ENCODE data around the gene ADRA2A. TPM values are rescaled to one million over a fixed set of nuclear protein-coding genes. Genes with fewer than 3 reads are reported as not detected.
A peak's percentile ranks its signal among the peaks of the same experiment; 100 is the strongest.

ADRA2A gene
- total and polyA plus RNA-seq, 2 experiments from 2014 or later = 1.8 to 1.9 TPM

DNA sequence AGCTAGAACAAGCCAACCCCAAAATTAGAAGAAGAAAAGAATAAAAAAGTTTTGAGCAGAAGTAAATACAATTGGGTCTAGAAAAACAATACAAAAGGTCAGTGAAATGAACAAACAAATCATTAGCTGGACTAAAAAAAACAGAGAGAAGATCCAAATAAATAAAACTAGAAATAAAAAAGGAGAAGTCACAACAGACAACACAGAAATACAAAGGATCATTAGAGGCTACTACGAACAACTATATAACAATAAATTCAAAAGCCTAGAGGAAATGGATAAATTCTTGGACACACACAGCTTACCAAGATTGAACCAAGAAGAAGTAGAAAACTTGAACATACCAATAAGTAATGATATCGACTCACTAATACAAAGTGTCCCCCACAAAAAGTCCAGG is 13.4 kb upstream of the ADRA2A start:
- TF ChIP-seq CTCF (IDR thresholded peaks at IDR 0.05; ENCODE audit: poor library complexity) = no peak
- no peak for TF ChIP-seq EZH2 (IDR thresholded peaks at IDR 0.05; ENCODE audit: borderline replicate concordance)
- TF ChIP-seq EZH2phosphoT487 (IDR thresholded peaks at IDR 0.05; ENCODE audit: low read depth, severe bottlenecking, unreplicated experiment) = no peak
- no peak for DNase-seq (ENCODE audit: low spot score)
- Histone ChIP-seq H3K27ac (no peak overlapping the region), H3K9me3 (ENCODE audit: low read depth) (no peaks in the 10 kb centered on the region), H3K36me3 (replicated peaks; ENCODE audit: insufficient read depth, low read depth) (no peaks in the 10 kb centered on the region), H4K20me1 (ENCODE audit: insufficient read depth, poor library complexity, severe bottlenecking) (no peaks in the 10 kb centered on the region), H3K4me3 (no peak overlapping the region), H3K9me2 (replicated peaks; ENCODE audit: insufficient read depth) (no peaks in the 10 kb centered on the region), H3K4me2 (no peak overlapping the region), H3K27me3 (no peaks in the 10 kb centered on the region), H3K4me1 (ENCODE audit: insufficient read depth) (no peaks in the 10 kb centered on the region), H3K79me2 (no peaks in the 10 kb centered on the region), H2AFZ (no peak overlapping the region)
- 94% methylated on average over 2 of the region's 2 CpGs for WGBS (ENCODE audit: low lambda C conversion rate, missing lambda C conversion rate)

DNA sequence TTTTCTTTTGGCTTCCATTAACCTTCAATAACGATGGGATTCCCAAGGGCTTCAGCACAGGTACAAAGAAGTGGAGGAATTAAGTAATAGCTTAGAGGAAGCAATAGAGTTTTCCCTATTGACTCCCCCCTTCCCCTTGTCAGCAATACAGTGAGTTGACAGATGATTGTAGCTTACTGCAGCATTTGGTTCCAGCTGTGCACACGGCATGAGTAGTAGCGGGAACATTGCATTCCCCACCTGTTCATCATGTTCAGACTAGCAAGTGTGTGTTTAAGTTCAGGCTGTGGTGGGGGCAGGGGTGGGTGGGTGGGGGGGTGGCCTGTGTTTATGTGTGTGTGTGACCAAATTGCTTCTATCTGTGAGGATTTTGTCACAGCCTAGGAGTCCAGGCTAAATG is 4.6 kb upstream of the ADRA2A start:
- no peak for DNase-seq (ENCODE audit: low spot score)
- peaks cover 35% of the 10 kb centered on the region for H3K27me3 ChIP-seq
- 60% methylated on average over 3 of the region's 3 CpGs for WGBS (ENCODE audit: low lambda C conversion rate, missing lambda C conversion rate)

GRCh38 chr10:111075577-111076185 is 1.1 kb upstream of the ADRA2A start:
- H3K27me3 ChIP-seq = peaks cover 57% of the 10 kb centered on the region
- H4K20me1 ChIP-seq (ENCODE audit: insufficient read depth, poor library complexity, severe bottlenecking) = no peaks in the 10 kb centered on the region
- peaks cover 26% of the 10 kb centered on the region for H3K4me1 ChIP-seq (ENCODE audit: insufficient read depth)
- TF ChIP-seq CTCF (IDR thresholded peaks at IDR 0.05; ENCODE audit: poor library complexity) (no peak), EZH2 (IDR thresholded peaks at IDR 0.05; ENCODE audit: borderline replicate concordance) (no peak), EZH2phosphoT487 (IDR thresholded peaks at IDR 0.05; ENCODE audit: low read depth, severe bottlenecking, unreplicated experiment) (no peak)
- peak overlapping the region; percentile 98 for H3K4me2 ChIP-seq
- DNase-seq (ENCODE audit: low spot score) = no peak
- H3K9me2 ChIP-seq (replicated peaks; ENCODE audit: insufficient read depth) = no peaks in the 10 kb centered on the region
- no peaks in the 10 kb centered on the region for H3K79me2 ChIP-seq
- H3K27ac ChIP-seq = no peak overlapping the region
- H3K9me3 ChIP-seq (ENCODE audit: low read depth) = no peaks in the 10 kb centered on the region
- WGBS (ENCODE audit: low lambda C conversion rate, missing lambda C conversion rate) = 50% methylated on average over 18 of the region's 18 CpGs
- no peak overlapping the region for H2AFZ ChIP-seq
- H3K36me3 ChIP-seq (replicated peaks; ENCODE audit: insufficient read depth, low read depth) = no peaks in the 10 kb centered on the region
- H3K4me3 ChIP-seq = no peak overlapping the region

More for the DNA sequence above, 4.6 kb upstream of the ADRA2A start:
- Histone ChIP-seq H3K4me2 (no peak overlapping the region), H2AFZ (no peak overlapping the region), H4K20me1 (ENCODE audit: insufficient read depth, poor library complexity, severe bottlenecking) (no peaks in the 10 kb centered on the region), H3K36me3 (replicated peaks; ENCODE audit: insufficient read depth, low read depth) (no peaks in the 10 kb centered on the region), H3K9me2 (replicated peaks; ENCODE audit: insufficient read depth) (no peaks in the 10 kb centered on the region), H3K27ac (no peak overlapping the region), H3K79me2 (no peaks in the 10 kb centered on the region), H3K9me3 (ENCODE audit: low read depth) (no peaks in the 10 kb centered on the region), H3K4me1 (ENCODE audit: insufficient read depth) (peaks cover 2% of the 10 kb centered on the region), H3K4me3 (no peak overlapping the region)
- TF ChIP-seq CTCF (IDR thresholded peaks at IDR 0.05; ENCODE audit: poor library complexity) (no peak), EZH2phosphoT487 (IDR thresholded peaks at IDR 0.05; ENCODE audit: low read depth, severe bottlenecking, unreplicated experiment) (no peak), EZH2 (IDR thresholded peaks at IDR 0.05; ENCODE audit: borderline replicate concordance) (no peak)
